Panc1 (cell line): Measurements from ENCODE around the gene ATRNL1. TPM values are rescaled to one million over a fixed set of nuclear protein-coding genes. Genes with fewer than 3 reads are reported as not detected.

Experiments
- ATAC-seq: fragments of 200-7000 bp; cut with Tn5 transposase; 2 replicates; pipeline ENCODE4 v1.9.1; 2020; ENCODE audit warnings: mild to moderate bottlenecking, moderate library complexity
- BruUV-seq: library from RNA; stranded (reverse); fragments of 400-500 nt; replicated peaks from 2 replicates; lab custom pipeline; 2021; lab: Mats Ljungman, UMichigan
- CTCF ChIA-PET: fragments of 300-600 bp; sonication (Branson Sonifier 250); formaldehyde crosslinking; loops from one replicate; lab custom pipeline; 2022; ENCODE audit warnings: antibody characterized with exemption; lab: Charles Lee
- POLR2A ChIA-PET: fragments of 300-600 bp; sonication (Branson Sonifier 250); formaldehyde crosslinking; loops from one replicate; lab custom pipeline; 2022; ENCODE audit warnings: antibody characterized with exemption; lab: Charles Lee
- DNase-seq: peaks from one replicate; pipeline ENCODE4 v3.0.0-alpha.2; 2010; ENCODE audit warnings: low read depth, low spot score
- H3K27ac ChIP-seq: 2 replicates; pipeline ENCODE4 v1.5.1; 2011; ENCODE audit warnings: mild to moderate bottlenecking, low read length, inconsistent platforms
- H3K27me3 ChIP-seq: fragments of 200-500 bp; sonication (Bioruptor generic); 2 replicates; pipeline ENCODE4 v1.6.0; 2014; ENCODE audit warnings: low read length, inconsistent platforms; ENCODE audit not compliant: control insufficient read depth, insufficient read depth
- H3K36me3 ChIP-seq: fragments of 200-500 bp; sonication (Bioruptor generic); 2 replicates; pipeline ENCODE4 v1.5.1; 2014; ENCODE audit warnings: inconsistent platforms, mild to moderate bottlenecking, low read length, moderate library complexity; ENCODE audit not compliant: control insufficient read depth, insufficient read depth
- H3K4me1 ChIP-seq: 2 replicates; pipeline ENCODE4 v1.5.1; 2011; ENCODE audit warnings: inconsistent platforms, mild to moderate bottlenecking, low read length, moderate library complexity; ENCODE audit not compliant: control insufficient read depth, insufficient read depth
- H3K4me3 ChIP-seq, 2 experiments: 2 replicates each; pipeline ENCODE4 v1.5.1; 2011 to 2012; ENCODE audit warnings: low read depth in 2 of 2, low read length in 2 of 2, mild to moderate bottlenecking in 2 of 2, inconsistent platforms in 1 of 2, moderate library complexity in 1 of 2
- H3K9me3 ChIP-seq: fragments of 200-500 bp; sonication (Bioruptor generic); 2 replicates; pipeline ENCODE4 v1.5.1; 2014; ENCODE audit warnings: low read depth, mild to moderate bottlenecking, inconsistent platforms, low read length, moderate library complexity; ENCODE audit not compliant: control insufficient read depth, insufficient read depth
- POLR2AphosphoS5 ChIP-seq: IDR thresholded peaks from 2 replicates; pipeline ENCODE4 v1.6.1; 2012; ENCODE audit warnings: mild to moderate bottlenecking, low read depth, low read length, moderate library complexity
- SIN3A ChIP-seq: IDR thresholded peaks from 2 replicates; pipeline ENCODE4 v1.6.1; 2012; ENCODE audit warnings: low read depth, mild to moderate bottlenecking, low read length, moderate library complexity, borderline replicate concordance; ENCODE audit not compliant: insufficient read depth
- TCF7L2 ChIP-seq: IDR thresholded peaks from 2 replicates; pipeline ENCODE4 v1.6.1; 2011; ENCODE audit warnings: mild to moderate bottlenecking, low read depth, low read length, inconsistent platforms
- in situ Hi-C: cut with HindIII; loops from 2 replicates; pipeline ENCODE4 v1.10.0; 2016; ENCODE audit warnings: low sequenced_read_pairs, low pct_unique_long_range_greater_than_20kb
- intact Hi-C: fragments of 100-400 bp; cut with micrococcal nuclease; formaldehyde crosslinking; loops from one replicate; pipeline ENCODE4 v1.10.0; 2022; ENCODE audit not compliant: unreplicated experiment
- total RNA-seq: library from RNA; stranded (reverse); gene quantifications from one replicate; pipeline ENCODE4 v1.2.1, GENCODE V29; 2021; ENCODE audit not compliant: unreplicated experiment
- TF ChIP-seq, protein P1 (sequence below), 2 experiments: IDR thresholded peaks; 2 replicates each; pipeline ENCODE4 v1.6.1; 2011 to 2012; ENCODE audit warnings: low read depth in 2 of 2, control low read depth in 1 of 2, low read length in 1 of 2, mild to moderate bottlenecking in 1 of 2, moderate library complexity in 1 of 2; ENCODE audit not compliant: insufficient read depth in 1 of 2
- TF ChIP-seq, protein P2 (sequence below): fragments of 450-650 bp; IDR thresholded peaks from 2 replicates; pipeline ENCODE4 v1.5.1; 2017; ENCODE audit warnings: mild to moderate bottlenecking

ATRNL1 gene
- total RNA-seq, 1 experiment from 2014 or later = 17.1 TPM

DNA sequence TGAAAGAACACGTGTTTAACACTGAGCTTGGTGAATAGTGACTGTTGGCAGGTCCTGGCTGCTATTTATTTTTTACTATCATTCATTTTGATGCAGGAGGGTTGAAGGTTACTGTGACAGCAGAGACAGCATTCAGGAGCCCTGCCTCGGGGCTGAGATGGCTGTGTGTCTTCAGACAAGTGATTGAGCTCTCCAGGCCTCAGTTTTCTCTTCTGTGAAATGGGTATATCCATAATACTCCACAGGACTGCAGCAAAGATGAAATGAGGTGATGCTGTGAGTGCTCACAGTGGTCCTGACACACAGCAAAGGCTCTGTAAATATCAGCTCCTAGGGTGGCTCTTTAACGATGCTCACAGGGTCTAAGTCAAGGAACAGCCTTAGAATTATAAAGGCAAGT lies 884.7 kb downstream of the ATRNL1 start:
- no peaks in the 10 kb centered on the region for H3K4me1 ChIP-seq
- no peak for TF ChIP-seq POLR2AphosphoS5
- TF ChIP-seq SIN3A = no peak
- TF ChIP-seq, protein P1, sequence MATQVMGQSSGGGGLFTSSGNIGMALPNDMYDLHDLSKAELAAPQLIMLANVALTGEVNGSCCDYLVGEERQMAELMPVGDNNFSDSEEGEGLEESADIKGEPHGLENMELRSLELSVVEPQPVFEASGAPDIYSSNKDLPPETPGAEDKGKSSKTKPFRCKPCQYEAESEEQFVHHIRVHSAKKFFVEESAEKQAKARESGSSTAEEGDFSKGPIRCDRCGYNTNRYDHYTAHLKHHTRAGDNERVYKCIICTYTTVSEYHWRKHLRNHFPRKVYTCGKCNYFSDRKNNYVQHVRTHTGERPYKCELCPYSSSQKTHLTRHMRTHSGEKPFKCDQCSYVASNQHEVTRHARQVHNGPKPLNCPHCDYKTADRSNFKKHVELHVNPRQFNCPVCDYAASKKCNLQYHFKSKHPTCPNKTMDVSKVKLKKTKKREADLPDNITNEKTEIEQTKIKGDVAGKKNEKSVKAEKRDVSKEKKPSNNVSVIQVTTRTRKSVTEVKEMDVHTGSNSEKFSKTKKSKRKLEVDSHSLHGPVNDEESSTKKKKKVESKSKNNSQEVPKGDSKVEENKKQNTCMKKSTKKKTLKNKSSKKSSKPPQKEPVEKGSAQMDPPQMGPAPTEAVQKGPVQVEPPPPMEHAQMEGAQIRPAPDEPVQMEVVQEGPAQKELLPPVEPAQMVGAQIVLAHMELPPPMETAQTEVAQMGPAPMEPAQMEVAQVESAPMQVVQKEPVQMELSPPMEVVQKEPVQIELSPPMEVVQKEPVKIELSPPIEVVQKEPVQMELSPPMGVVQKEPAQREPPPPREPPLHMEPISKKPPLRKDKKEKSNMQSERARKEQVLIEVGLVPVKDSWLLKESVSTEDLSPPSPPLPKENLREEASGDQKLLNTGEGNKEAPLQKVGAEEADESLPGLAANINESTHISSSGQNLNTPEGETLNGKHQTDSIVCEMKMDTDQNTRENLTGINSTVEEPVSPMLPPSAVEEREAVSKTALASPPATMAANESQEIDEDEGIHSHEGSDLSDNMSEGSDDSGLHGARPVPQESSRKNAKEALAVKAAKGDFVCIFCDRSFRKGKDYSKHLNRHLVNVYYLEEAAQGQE (IDR thresholded peaks at IDR 0.05; ENCODE audit: insufficient read depth in 1 of 2, low read depth in 2 of 2, low read length in 1 of 2) = no peak
- TF ChIP-seq, protein P2, sequence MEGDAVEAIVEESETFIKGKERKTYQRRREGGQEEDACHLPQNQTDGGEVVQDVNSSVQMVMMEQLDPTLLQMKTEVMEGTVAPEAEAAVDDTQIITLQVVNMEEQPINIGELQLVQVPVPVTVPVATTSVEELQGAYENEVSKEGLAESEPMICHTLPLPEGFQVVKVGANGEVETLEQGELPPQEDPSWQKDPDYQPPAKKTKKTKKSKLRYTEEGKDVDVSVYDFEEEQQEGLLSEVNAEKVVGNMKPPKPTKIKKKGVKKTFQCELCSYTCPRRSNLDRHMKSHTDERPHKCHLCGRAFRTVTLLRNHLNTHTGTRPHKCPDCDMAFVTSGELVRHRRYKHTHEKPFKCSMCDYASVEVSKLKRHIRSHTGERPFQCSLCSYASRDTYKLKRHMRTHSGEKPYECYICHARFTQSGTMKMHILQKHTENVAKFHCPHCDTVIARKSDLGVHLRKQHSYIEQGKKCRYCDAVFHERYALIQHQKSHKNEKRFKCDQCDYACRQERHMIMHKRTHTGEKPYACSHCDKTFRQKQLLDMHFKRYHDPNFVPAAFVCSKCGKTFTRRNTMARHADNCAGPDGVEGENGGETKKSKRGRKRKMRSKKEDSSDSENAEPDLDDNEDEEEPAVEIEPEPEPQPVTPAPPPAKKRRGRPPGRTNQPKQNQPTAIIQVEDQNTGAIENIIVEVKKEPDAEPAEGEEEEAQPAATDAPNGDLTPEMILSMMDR = no peak
- no peak for TF ChIP-seq TCF7L2
- H3K9me3 ChIP-seq = no peaks in the 10 kb centered on the region
- ChIA-PET CTCF (no interaction called here), POLR2A (no interaction called here)
- no peak overlapping the region for H3K27ac ChIP-seq
- no peaks in the 10 kb centered on the region; the same call in 1 of the 2 replicates for H3K27me3 ChIP-seq
- no TSS peak for BruUV-seq
- in situ Hi-C loops = no loop called here
- no peaks in the 10 kb centered on the region for H3K36me3 ChIP-seq
- ATAC-seq (no peak), DNase-seq (no peak)
- H3K4me3 ChIP-seq = no peak overlapping the region
- intact Hi-C loops = no loop called here

DNA sequence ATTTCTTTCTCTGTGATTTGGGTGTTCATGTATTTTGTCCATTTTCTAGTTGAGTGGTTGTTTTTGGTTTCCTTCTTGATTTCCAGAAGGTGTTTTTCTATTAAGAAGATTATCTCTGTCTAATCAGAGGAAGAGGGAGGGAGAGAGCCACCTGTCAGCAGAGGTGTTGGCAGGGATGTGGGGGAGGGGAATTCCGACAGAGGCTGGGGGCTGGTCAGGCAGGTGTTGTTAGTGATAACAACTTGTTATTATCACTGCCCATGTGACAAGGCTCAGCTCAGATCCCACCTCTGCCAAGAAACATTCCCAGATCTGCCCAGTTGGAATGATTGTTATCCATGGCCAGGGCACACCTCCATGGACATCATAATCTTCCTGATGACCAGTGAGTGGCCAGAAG lies 886.4 kb downstream of the ATRNL1 start:
- POLR2A ChIA-PET = no interaction called here
- DNase-seq = no peak
- BruUV-seq = no TSS peak
- H3K9me3 ChIP-seq = no peaks in the 10 kb centered on the region
- H3K27me3 ChIP-seq = no peaks in the 10 kb centered on the region; the same call in 1 of the 2 replicates
- intact Hi-C loops = no loop called here
- no peaks in the 10 kb centered on the region for H3K4me1 ChIP-seq
- no peak overlapping the region for H3K4me3 ChIP-seq
- in situ Hi-C loops = no loop called here
- CTCF ChIA-PET = no interaction called here
- ATAC-seq = no peak
- no peak overlapping the region for H3K27ac ChIP-seq
- H3K36me3 ChIP-seq = no peaks in the 10 kb centered on the region
- TF ChIP-seq TCF7L2 = no peak
- TF ChIP-seq SIN3A = no peak
- TF ChIP-seq, protein P2 = no peak
- no peak for TF ChIP-seq POLR2AphosphoS5
- TF ChIP-seq, protein P1 (IDR thresholded peaks at IDR 0.05; ENCODE audit: insufficient read depth in 1 of 2, low read depth in 2 of 2, low read length in 1 of 2) = no peak
